Esophagus muscularis mucosa (tissue), 4 donors: ENCODE measurements around the gene PROSER3. TPM values are rescaled to one million over a fixed set of nuclear protein-coding genes. Genes with fewer than 3 reads are reported as not detected.

Experiments used
- DNase-seq: peaks from one replicate; pipeline ENCODE4 v3.0.0-alpha.2; 2017; ENCODE audit errors: extremely low spot score
- H3K27ac ChIP-seq, 4 donors: fragments of 200-600 bp; sonication (generic); replicated peaks in 1 of 4; 1 replicate in 3 of 4; 2 replicates in 1 of 4; pipeline ENCODE4 v1.5.1; 2016 to 2019; ENCODE audit warnings: mild to moderate bottlenecking in 1 of 4
- H3K27me3 ChIP-seq, 4 donors: fragments of 200-600 bp; sonication (generic); one replicate each; pipeline versions ENCODE4 v1.5.1 to v1.6.0; 2016 to 2019
- H3K36me3 ChIP-seq, 4 donors: fragments of 200-600 bp; sonication (generic); one replicate each; pipeline ENCODE4 v1.5.1; 2016 to 2019
- H3K4me1 ChIP-seq, 4 donors: fragments of 200-600 bp; sonication (generic); one replicate each; pipeline ENCODE4 v1.5.1; 2016 to 2019
- H3K4me3 ChIP-seq, 4 donors: fragments of 200-600 bp; sonication (generic); 1 replicate in 2 of 4; 2 replicates in 2 of 4; pipeline ENCODE4 v1.5.1; 2016 to 2019; ENCODE audit warnings: mild to moderate bottlenecking in 4 of 4, moderate library complexity in 1 of 4
- H3K9me3 ChIP-seq, 4 donors: fragments of 200-600 bp; sonication (generic); 1 replicate in 3 of 4; 2 replicates in 1 of 4; pipeline ENCODE4 v1.5.1; 2016 to 2019
- EP300 ChIP-seq: sonication (generic); formaldehyde crosslinking; IDR thresholded peaks from one replicate; pipeline ENCODE4 v1.6.1; 2017; ENCODE audit warnings: antibody characterized with exemption
- POLR2A ChIP-seq: fragments of 450-650 bp; IDR thresholded peaks from one replicate; pipeline ENCODE4 v1.6.1; 2017; ENCODE audit warnings: antibody characterized with exemption, moderate library complexity, mild to moderate bottlenecking, low read depth
- POLR2AphosphoS5 ChIP-seq, 2 donors: sonication (generic); formaldehyde crosslinking; IDR thresholded peaks; one replicate each; pipeline ENCODE4 v1.6.1; 2017; ENCODE audit warnings: antibody characterized with exemption in 2 of 2
- WGBS: methylation state at CpG from one replicate; pipeline ENCODE4 v1.1.5; 2018; 5-methylcytosine and 5-hydroxymethylcytosine counted together
- intact Hi-C: fragments of 100-400 bp; cut with DNase I; formaldehyde crosslinking; loops from one replicate; pipeline ENCODE4 v1.15.1; 2023
- total RNA-seq, 4 donors: library from RNA; depleted of rRNA; stranded (reverse); fragments of >200 nt; gene quantifications; one replicate each; pipeline versions ENCODE4 v1.1.0 to v1.2.1, GENCODE V29; 2016
- TF ChIP-seq, protein P1 (sequence below), 3 experiments: fragments of 200-600 bp in 2 of 3; fragments of 450-650 bp in 1 of 3; sonication (generic) in 2 of 3; IDR thresholded peaks; one replicate each; pipeline ENCODE4 v1.5.1; 2017 to 2019; ENCODE audit warnings: antibody characterized with exemption in 3 of 3, mild to moderate bottlenecking in 2 of 3, moderate library complexity in 1 of 3

Gene PROSER3
- total RNA-seq, 4 donors from 2014 or later = 5.6 to 8.7 (median 7.1) TPM

DNA sequence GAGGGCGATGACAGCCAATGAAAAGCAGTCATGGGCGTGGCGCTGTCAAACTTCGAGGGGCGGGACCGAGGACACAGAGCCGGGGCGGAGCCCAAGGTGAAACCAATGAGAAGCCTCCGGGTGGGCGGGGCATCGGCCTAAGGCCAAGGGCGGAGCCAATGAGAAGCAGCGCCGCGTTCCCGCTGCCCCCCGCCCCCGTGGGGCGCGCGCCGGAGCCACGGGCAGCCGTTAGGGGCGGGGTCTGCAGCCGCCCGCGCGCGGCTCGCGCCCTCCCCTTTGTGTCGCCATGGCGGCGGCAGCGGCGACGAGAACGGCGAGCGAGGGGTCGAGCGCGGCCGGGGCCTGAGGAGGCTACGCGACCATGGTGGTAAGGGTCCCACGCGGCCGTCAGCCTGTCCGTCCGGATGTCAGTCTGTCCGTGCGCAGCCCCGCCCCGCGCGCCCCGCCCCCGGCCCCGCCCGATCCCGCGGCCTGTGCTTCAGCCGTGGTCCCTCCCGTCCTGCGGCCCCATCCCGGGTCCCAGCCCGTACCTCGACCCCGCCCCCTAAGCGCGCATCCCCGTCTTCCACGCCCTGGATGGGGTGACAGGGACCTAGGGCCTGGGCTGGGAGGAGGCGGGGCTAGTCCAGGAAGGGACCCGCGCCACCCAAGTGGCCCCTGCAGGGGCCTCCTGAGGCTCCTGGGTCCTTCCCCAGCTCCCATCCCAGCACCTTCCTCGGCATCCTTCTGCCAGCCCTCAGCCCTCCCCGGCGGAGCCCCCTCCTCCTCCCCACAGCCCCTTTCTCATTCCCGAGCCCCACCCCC lies 17.5 kb downstream of the PROSER3 start, which contains the start of gene ARHGAP33:
Gene ARHGAP33 (plus strand): TSS at position 267 of the 804 bp plus-strand sequence. CDS start 95 bp downstream, at position 362.
- Histone ChIP-seq H3K36me3 (peaks cover 0 to 26% (median 19%) of the 10 kb centered on the region in 4 donors), H3K27ac (peak within 1 kb of the TSS; percentile 52 to 70 (median 62)), H3K4me1 (peaks cover 14 to 28% (median 20%) of the 10 kb centered on the region in 4 donors), H3K9me3 (no peaks in the 10 kb centered on the region), H3K4me3 (peak within 1 kb of the TSS; percentile 81 to 96 (median 90)), H3K27me3 (no peaks in the 10 kb centered on the region)
- TF ChIP-seq POLR2A (no peak), POLR2AphosphoS5 (IDR thresholded peaks at IDR 0.05) (peak; percentile 33 to 34), EP300 (no peak)
- TF ChIP-seq, protein P1, sequence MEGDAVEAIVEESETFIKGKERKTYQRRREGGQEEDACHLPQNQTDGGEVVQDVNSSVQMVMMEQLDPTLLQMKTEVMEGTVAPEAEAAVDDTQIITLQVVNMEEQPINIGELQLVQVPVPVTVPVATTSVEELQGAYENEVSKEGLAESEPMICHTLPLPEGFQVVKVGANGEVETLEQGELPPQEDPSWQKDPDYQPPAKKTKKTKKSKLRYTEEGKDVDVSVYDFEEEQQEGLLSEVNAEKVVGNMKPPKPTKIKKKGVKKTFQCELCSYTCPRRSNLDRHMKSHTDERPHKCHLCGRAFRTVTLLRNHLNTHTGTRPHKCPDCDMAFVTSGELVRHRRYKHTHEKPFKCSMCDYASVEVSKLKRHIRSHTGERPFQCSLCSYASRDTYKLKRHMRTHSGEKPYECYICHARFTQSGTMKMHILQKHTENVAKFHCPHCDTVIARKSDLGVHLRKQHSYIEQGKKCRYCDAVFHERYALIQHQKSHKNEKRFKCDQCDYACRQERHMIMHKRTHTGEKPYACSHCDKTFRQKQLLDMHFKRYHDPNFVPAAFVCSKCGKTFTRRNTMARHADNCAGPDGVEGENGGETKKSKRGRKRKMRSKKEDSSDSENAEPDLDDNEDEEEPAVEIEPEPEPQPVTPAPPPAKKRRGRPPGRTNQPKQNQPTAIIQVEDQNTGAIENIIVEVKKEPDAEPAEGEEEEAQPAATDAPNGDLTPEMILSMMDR (IDR thresholded peaks at IDR 0.05) = no peak
- intact Hi-C loops = loop anchor here (10.0 kb wide), 1 partner anchor 109 kb away; no protein-coding TSS in a partner anchor
- WGBS = 1% methylated on average over 21 of the region's 82 CpGs
- DNase-seq = peak; percentile 100

DNA sequence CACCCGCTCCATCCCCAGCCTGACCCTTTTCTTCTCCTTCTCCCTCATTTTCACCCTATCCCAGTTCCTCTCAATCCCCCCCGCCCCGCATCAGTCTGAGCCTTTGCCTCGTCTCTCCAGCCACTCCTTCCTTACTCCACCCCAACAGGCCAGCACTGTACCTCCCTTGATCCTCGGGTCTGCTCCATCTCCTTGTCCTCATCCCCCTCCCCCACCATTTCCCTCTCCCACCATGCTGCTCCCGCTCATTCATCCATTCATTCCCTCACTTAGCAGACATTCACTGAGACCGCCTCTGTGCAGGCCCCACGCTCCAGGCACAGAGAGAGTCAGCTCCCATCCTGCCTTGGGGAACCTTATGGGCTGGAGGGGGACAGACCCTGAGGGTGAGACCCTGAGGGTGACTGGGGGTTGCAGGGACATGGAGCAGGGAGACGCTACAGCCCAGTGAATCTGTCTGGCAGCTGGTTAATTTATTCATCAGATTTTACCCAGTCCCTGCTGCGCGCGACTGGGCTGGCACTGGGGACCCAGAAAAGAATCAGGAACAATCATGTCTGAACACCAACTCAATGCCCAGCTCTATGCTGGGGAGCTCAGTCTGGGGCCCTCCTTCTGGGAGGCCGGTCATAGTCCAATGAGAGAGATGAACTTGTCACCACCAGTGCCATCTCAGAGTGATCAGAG lies 18.3 kb downstream of the PROSER3 start:
- peaks cover 5 to 33% (median 25%) of the 10 kb centered on the region in 4 donors for H3K36me3 ChIP-seq
- intact Hi-C loops = loop anchor here (10.0 kb wide), 1 partner anchor 109 kb away; no protein-coding TSS in a partner anchor
- H3K4me3 ChIP-seq = peak overlapping the region; percentile 81 to 96 (median 90)
- no peaks in the 10 kb centered on the region for H3K27me3 ChIP-seq
- peak overlapping the region in 1 of 4 donors; percentile 61 for H3K27ac ChIP-seq
- WGBS = 45% methylated on average over 12 of the region's 13 CpGs
- H3K4me1 ChIP-seq = peaks cover 14 to 28% (median 20%) of the 10 kb centered on the region in 4 donors
- TF ChIP-seq POLR2AphosphoS5 (IDR thresholded peaks at IDR 0.05) (no peak), POLR2A (no peak), EP300 (no peak)
- TF ChIP-seq, protein P1 (IDR thresholded peaks at IDR 0.05) = no peak
- H3K9me3 ChIP-seq = no peaks in the 10 kb centered on the region
- DNase-seq = no peak

DNA sequence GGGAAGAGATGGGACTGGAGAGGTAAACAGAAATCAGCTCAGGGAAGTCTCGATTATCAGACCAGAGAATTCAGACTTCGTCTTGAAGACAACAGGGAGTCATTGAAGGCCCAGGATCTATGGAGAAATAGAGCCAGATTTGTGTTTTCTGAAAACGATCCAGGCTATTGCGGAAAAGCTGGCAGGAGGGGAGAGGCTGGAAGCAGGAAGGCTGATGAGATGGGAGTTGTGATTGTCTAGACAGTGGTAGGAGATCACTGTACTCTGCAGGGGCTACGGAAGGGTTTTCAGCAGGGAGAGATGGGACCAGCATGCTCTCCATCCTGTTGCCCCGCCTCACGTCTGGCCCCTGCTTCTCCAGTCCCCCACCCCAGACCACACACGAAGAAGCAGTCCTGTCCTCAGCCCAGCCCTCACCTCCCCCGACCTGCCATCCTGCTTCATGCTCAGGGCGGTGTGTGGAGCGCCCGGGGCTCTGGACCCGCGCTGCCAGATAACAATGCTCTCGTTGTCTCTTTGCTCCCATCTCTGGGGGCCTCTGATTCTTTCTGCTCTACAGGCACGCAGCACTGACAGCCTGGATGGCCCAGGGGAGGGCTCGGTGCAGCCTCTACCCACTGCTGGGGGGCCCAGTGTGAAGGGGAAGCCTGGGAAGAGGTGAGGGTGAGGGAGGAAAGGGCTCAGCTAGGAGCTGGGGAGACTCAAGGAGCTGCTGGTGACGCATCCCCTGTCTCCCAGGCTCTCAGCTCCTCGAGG lies 19.3 kb downstream of the PROSER3 start:
- TF ChIP-seq POLR2A = no peak
- no peak for TF ChIP-seq POLR2AphosphoS5 (IDR thresholded peaks at IDR 0.05)
- TF ChIP-seq EP300 = no peak
- TF ChIP-seq, protein P1 (IDR thresholded peaks at IDR 0.05) = no peak
- Histone ChIP-seq H3K27ac (no peak overlapping the region), H3K9me3 (no peaks in the 10 kb centered on the region), H3K27me3 (no peaks in the 10 kb centered on the region), H3K36me3 (peaks cover 6 to 43% (median 33%) of the 10 kb centered on the region in 4 donors), H3K4me3 (no peak overlapping the region), H3K4me1 (peaks cover 14 to 28% (median 20%) of the 10 kb centered on the region in 4 donors)
- DNase-seq = no peak
- intact Hi-C loops = loop anchor here (10.0 kb wide), 1 partner anchor 108 kb away; no protein-coding TSS in a partner anchor
- 75% methylated on average over 17 of the region's 19 CpGs for WGBS

DNA sequence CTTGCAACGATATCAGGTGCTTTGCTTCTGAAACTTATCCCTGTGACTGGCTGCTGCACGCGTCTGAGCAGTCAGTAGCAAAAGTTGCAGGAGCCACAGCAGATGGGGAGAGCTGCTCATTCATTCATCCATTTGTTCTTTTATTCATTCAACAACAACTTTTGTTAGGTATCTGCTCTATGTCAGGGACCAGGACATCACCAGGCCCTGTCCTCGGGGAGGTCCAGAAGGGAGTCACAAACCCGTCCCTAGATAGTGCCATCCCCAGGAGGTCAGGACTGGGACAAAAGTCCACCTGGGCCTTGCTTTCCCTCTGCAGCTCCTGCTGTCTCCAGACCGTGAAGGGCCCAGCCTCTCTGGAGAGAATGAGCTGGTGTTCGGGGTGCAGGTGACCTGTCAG lies 20.0 kb downstream of the PROSER3 start:
- 88% methylated on average over 7 of the region's 7 CpGs for WGBS
- DNase-seq = no peak
- no peak overlapping the region for H3K4me3 ChIP-seq
- peaks cover 6 to 50% (median 38%) of the 10 kb centered on the region in 4 donors for H3K36me3 ChIP-seq
- H3K27ac ChIP-seq = no peak overlapping the region
- no peaks in the 10 kb centered on the region for H3K27me3 ChIP-seq
- H3K4me1 ChIP-seq = peaks cover 14 to 28% (median 20%) of the 10 kb centered on the region in 4 donors
- TF ChIP-seq POLR2A = no peak
- no peak for TF ChIP-seq POLR2AphosphoS5 (IDR thresholded peaks at IDR 0.05)
- TF ChIP-seq, protein P1 (IDR thresholded peaks at IDR 0.05) = no peak
- no peak for TF ChIP-seq EP300
- no peaks in the 10 kb centered on the region for H3K9me3 ChIP-seq
- intact Hi-C loops = loop anchor here (10.0 kb wide), 1 partner anchor 107 kb away; no protein-coding TSS in a partner anchor
